Vagina (tissue), 2 donors: ENCODE results near the gene DLX6. TPM values are rescaled to one million over a fixed set of nuclear protein-coding genes. Genes with fewer than 3 reads are reported as not detected.

ENCODE experiments used
- DNase-seq, 2 donors: peaks; one replicate each; pipeline ENCODE4 v3.0.0-alpha.2; 2017; ENCODE audit errors: extremely low spot score in 2 of 2
- H3K27ac ChIP-seq: fragments of 200-600 bp; sonication (generic); one replicate; pipeline ENCODE4 v1.5.1; 2019
- H3K27me3 ChIP-seq: fragments of 200-600 bp; sonication (generic); one replicate; pipeline ENCODE4 v1.5.1; 2019
- H3K36me3 ChIP-seq, 2 donors: fragments of 200-600 bp; sonication (generic); one replicate each; pipeline ENCODE4 v1.5.1; 2017 to 2019
- H3K4me1 ChIP-seq: fragments of 200-600 bp; sonication (generic); one replicate; pipeline ENCODE4 v1.5.1; 2019
- H3K4me3 ChIP-seq, 2 donors: fragments of 200-600 bp; sonication (generic); 1 replicate in 1 of 2; 2 replicates in 1 of 2; pipeline ENCODE4 v1.5.1; 2016 to 2019
- H3K9me3 ChIP-seq: fragments of 200-600 bp; sonication (generic); one replicate; pipeline ENCODE4 v1.5.1; 2019
- CTCF ChIP-seq, 3 experiments: fragments of 450-650 bp in 2 of 3; fragments of 200-600 bp in 1 of 3; sonication (generic) in 1 of 3; IDR thresholded peaks; one replicate each; pipeline ENCODE4 v1.5.1; 2017 to 2019; ENCODE audit warnings: antibody characterized with exemption in 3 of 3, mild to moderate bottlenecking in 2 of 3, moderate library complexity in 2 of 3
- POLR2A ChIP-seq, 2 donors: fragments of 450-650 bp; IDR thresholded peaks; one replicate each; pipeline ENCODE4 v1.6.1; 2017; ENCODE audit warnings: antibody characterized with exemption in 2 of 2, mild to moderate bottlenecking in 2 of 2, moderate library complexity in 2 of 2
- POLR2AphosphoS5 ChIP-seq, 2 donors: sonication (generic); formaldehyde crosslinking; IDR thresholded peaks; one replicate each; pipeline ENCODE4 v1.9.0; 2017; ENCODE audit warnings: antibody characterized with exemption in 2 of 2, mild to moderate bottlenecking in 2 of 2, low read depth in 1 of 2; ENCODE audit not compliant: insufficient read depth in 1 of 2
- intact Hi-C: fragments of 100-400 bp; cut with DNase I; formaldehyde crosslinking; loops from one replicate; pipeline ENCODE4 v1.15.1; 2023
- total RNA-seq: library from RNA; depleted of rRNA; stranded (reverse); fragments of >200 nt; gene quantifications from one replicate; pipeline ENCODE4 v1.2.3, GENCODE V29; 2016

DLX6 gene
- total RNA-seq, 1 donor from 2014 or later: not detected

DNA sequence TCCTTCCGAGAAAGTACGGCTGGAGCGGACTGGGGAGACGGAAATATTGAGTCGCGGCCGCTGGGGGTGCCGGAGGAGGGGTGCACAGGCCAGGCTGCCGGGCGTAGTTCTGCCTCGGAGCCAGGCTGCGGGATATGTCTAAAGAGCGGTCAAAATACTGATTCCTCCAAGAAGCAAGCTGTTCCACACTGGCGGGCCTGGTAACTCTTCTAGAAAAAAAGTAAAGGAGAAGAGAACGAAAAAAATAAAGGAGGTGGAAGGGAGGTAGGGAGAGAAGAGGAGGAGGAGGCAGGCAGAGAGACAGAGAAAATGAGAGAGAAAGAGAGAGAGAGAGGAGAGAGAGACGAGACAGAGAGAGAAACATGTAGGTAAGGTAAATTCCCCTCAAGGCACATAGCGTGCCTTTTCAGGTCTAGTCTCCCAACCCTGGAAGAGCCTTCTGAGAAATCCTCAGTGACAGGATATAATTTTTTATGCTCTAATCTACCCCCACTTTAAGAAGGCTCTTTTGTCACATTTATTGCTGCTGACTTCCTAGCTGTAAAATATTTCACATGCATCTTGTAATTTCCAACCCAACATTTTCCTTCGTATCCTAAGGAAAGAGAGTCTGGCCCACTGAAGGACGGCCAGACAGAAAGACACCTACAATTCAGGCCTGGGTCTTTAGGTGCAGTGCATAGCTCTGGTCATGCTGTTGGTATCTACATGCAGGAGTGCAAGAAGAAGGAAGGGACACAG is 13.6 kb downstream of the DLX6 start:
- intact Hi-C loops: no loop called here
- no peak overlapping the region for H3K4me3 ChIP-seq
- H3K27ac ChIP-seq: no peak overlapping the region
- no peaks in the 10 kb centered on the region for H3K36me3 ChIP-seq
- TF ChIP-seq POLR2A (IDR thresholded peaks at IDR 0.05) (no peak), POLR2AphosphoS5 (IDR thresholded peaks at IDR 0.05; ENCODE audit: insufficient read depth in 1 of 2, low read depth in 1 of 2) (no peak), CTCF (IDR thresholded peaks at IDR 0.05) (no peak)
- no peaks in the 10 kb centered on the region for H3K9me3 ChIP-seq
- H3K4me1 ChIP-seq: peaks cover 28% of the 10 kb centered on the region
- peak in 1 of 2 donors; percentile 44 for DNase-seq
- no peaks in the 10 kb centered on the region for H3K27me3 ChIP-seq

GRCh38 chr7:97019710-97020225 is 14.4 kb downstream of the DLX6 start:
- intact Hi-C loops: loop anchor here (10.0 kb wide), 2 partner anchors 945 to 1105 kb away; no protein-coding TSS in a partner anchor
- TF ChIP-seq POLR2A (IDR thresholded peaks at IDR 0.05) (no peak), POLR2AphosphoS5 (IDR thresholded peaks at IDR 0.05; ENCODE audit: insufficient read depth in 1 of 2, low read depth in 1 of 2) (no peak), CTCF (IDR thresholded peaks at IDR 0.05) (no peak)
- Histone ChIP-seq H3K4me1 (peaks cover 35% of the 10 kb centered on the region), H3K9me3 (no peaks in the 10 kb centered on the region), H3K36me3 (no peaks in the 10 kb centered on the region), H3K27ac (no peak overlapping the region), H3K27me3 (no peaks in the 10 kb centered on the region), H3K4me3 (no peak overlapping the region)
- no peak for DNase-seq

DNA sequence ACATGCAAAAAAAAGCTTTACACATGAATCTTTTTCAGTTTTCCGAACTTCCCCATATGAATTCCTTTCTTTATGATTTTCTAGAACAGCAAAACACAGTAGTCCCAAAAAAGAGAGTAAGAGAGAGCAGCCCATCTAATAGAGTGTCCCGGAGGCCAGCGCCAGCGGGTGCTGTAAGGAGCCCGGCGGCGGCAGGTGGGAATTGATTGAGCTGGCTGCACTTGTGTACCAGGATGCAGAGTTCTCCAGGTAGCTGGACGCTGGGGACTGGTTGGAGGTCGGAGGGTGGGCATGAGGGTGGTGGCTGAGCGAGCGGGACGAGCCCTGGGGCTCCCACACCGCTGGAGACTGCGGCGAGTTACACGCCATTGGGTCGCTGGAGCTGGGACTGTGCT is 15.2 kb downstream of the DLX6 start:
- H3K36me3 ChIP-seq: no peaks in the 10 kb centered on the region
- no peak overlapping the region for H3K27ac ChIP-seq
- no peaks in the 10 kb centered on the region for H3K27me3 ChIP-seq
- peaks cover 40% of the 10 kb centered on the region for H3K4me1 ChIP-seq
- DNase-seq: no peak
- no peak overlapping the region for H3K4me3 ChIP-seq
- intact Hi-C loops: loop anchor here (10.0 kb wide), 2 partner anchors 946 to 1106 kb away; no protein-coding TSS in a partner anchor
- TF ChIP-seq CTCF (IDR thresholded peaks at IDR 0.05) (no peak), POLR2AphosphoS5 (IDR thresholded peaks at IDR 0.05; ENCODE audit: insufficient read depth in 1 of 2, low read depth in 1 of 2) (no peak), POLR2A (IDR thresholded peaks at IDR 0.05) (no peak)
- H3K9me3 ChIP-seq: no peaks in the 10 kb centered on the region

GRCh38 chr7:97020996-97021746 is 15.8 kb downstream of the DLX6 start:
- TF ChIP-seq CTCF (IDR thresholded peaks at IDR 0.05) (no peak), POLR2A (IDR thresholded peaks at IDR 0.05) (no peak), POLR2AphosphoS5 (IDR thresholded peaks at IDR 0.05; ENCODE audit: insufficient read depth in 1 of 2, low read depth in 1 of 2) (no peak)
- intact Hi-C loops: loop anchor here (10.0 kb wide), 2 partner anchors 946 to 1106 kb away; no protein-coding TSS in a partner anchor
- H3K4me1 ChIP-seq: peaks cover 42% of the 10 kb centered on the region
- no peaks in the 10 kb centered on the region for H3K36me3 ChIP-seq
- no peak overlapping the region for H3K27ac ChIP-seq
- H3K4me3 ChIP-seq: no peak overlapping the region
- DNase-seq: peak in 1 of 2 donors; percentile 56
- H3K9me3 ChIP-seq: no peaks in the 10 kb centered on the region
- no peaks in the 10 kb centered on the region for H3K27me3 ChIP-seq
